ENCODE results near the gene POU2AF2. TPM values are rescaled to one million over a fixed set of nuclear protein-coding genes. Genes with fewer than 3 reads are reported as not detected.
A peak's percentile ranks its signal among the peaks of the same experiment; 100 is the strongest.

The POU2AF2 gene
- total RNA-seq, 1 experiment from 2014 or later = not detected

GRCh38 chr11:111298413-111299100 is 53.0 kb downstream of the POU2AF2 start, which contains the start of gene POU2AF3:
POU2AF3 (plus strand) TSS chr11:111298546; CDS start chr11:111298582, 36 bp downstream.
- H4K20me1 ChIP-seq (ENCODE audit: control insufficient read depth, insufficient read depth, insufficient read length) = no peaks in the 10 kb centered on the region
- no peak within 1 kb of the TSS for H2BK5ac ChIP-seq (ENCODE audit: insufficient read length, low read length)
- no peak within 1 kb of the TSS for H2BK120ac ChIP-seq (ENCODE audit: low read depth, low read length, poor library complexity, severe bottlenecking)
- no peaks in the 10 kb centered on the region; a peak in 1 of 7 replicates for H3K36me3 Mint-ChIP-seq (ENCODE audit: insufficient read depth in 1 of 3, low read depth in 3 of 3)
- H3K23ac ChIP-seq (ENCODE audit: insufficient read length, low read depth, low read length) = no peak within 1 kb of the TSS
- H3T11ph ChIP-seq (ENCODE audit: low read length) = no peak within 1 kb of the TSS
- H4K91ac ChIP-seq (ENCODE audit: insufficient read length, low read depth, low read length) = no peak within 1 kb of the TSS
- peak within 1 kb of the TSS; percentile 74 for H3K14ac ChIP-seq (ENCODE audit: insufficient read depth, low read length)
- no peak within 1 kb of the TSS for H3K27ac ChIP-seq (ENCODE audit: insufficient read length, low read depth, low read length)
- H3K27me3 ChIP-seq (ENCODE audit: insufficient read depth, low read length) = no peaks in the 10 kb centered on the region; the same call in 1 of the 2 replicates
- no peak within 1 kb of the TSS for H2BK15ac ChIP-seq (ENCODE audit: low read depth, low read length)
- peak; percentile 43 for DNase-seq
- H4K5ac ChIP-seq (ENCODE audit: insufficient read length, low read depth, low read length) = no peak within 1 kb of the TSS
- no peak within 1 kb of the TSS for H2AFZ ChIP-seq (ENCODE audit: low read length)
- no peak within 1 kb of the TSS for H3K56ac ChIP-seq (ENCODE audit: insufficient read length, low read depth, low read length)
- H3K27ac Mint-ChIP-seq = no peak within 1 kb of the TSS
- no CpG with 5 or more reads among the region's 57 CpGs for WGBS (ENCODE audit: extremely low coverage, insufficient read length, low lambda C conversion rate)
- H4K8ac ChIP-seq (replicated peaks; ENCODE audit: insufficient read length, low read depth, low read length) = no peak within 1 kb of the TSS
- H3K9ac ChIP-seq (ENCODE audit: extremely low read depth, insufficient read length, low read length) = no peak within 1 kb of the TSS
- no peak within 1 kb of the TSS for H2BK20ac ChIP-seq (ENCODE audit: low read depth, low read length, poor library complexity, severe bottlenecking)
- peaks cover 49% of the 10 kb centered on the region for H3K27me3 Mint-ChIP-seq (ENCODE audit: low read depth)
- H3K4ac ChIP-seq (ENCODE audit: low read depth, low read length) = no peak within 1 kb of the TSS
- no peak for TF ChIP-seq CTCF (conservative IDR thresholded peaks at IDR 0.05)
- peaks cover 15% of the 10 kb centered on the region for H3K23me2 ChIP-seq (ENCODE audit: insufficient read length, low read depth, low read length, poor library complexity, severe bottlenecking)
- H3K9me3 ChIP-seq (ENCODE audit: control insufficient read depth, low read depth, low read length) = no peaks in the 10 kb centered on the region
- peak within 1 kb of the TSS; percentile 70 to 82 for H3K4me3 Mint-ChIP-seq
- no peak within 1 kb of the TSS for H2AK5ac ChIP-seq (ENCODE audit: insufficient read length, low read length)
- peaks cover 24 to 39% of the 10 kb centered on the region in 2 experiments for H3K4me1 Mint-ChIP-seq
- no peaks in the 10 kb centered on the region for H3K9me3 Mint-ChIP-seq
- H3K18ac ChIP-seq (ENCODE audit: insufficient read length, low read depth, low read length) = peak within 1 kb of the TSS; percentile 70
- H3K79me2 ChIP-seq (ENCODE audit: insufficient read depth, low read length) = no peaks in the 10 kb centered on the region
- peak within 1 kb of the TSS; percentile 45 for H3K4me2 ChIP-seq (ENCODE audit: insufficient read depth, insufficient read length, low read length)
- no peak within 1 kb of the TSS for H2BK12ac ChIP-seq (ENCODE audit: insufficient read length, low read depth, low read length)
- H3K79me1 ChIP-seq (ENCODE audit: insufficient read depth, low read depth, low read length, poor library complexity, severe bottlenecking) = no peaks in the 10 kb centered on the region
- peaks cover 5% of the 10 kb centered on the region; the same call in 1 of the 2 replicates for H3K4me1 ChIP-seq (ENCODE audit: insufficient read depth, low read length)

Measured in H9 (cell line).